ENCODE measurements around the gene MC5R. TPM values are rescaled to one million over a fixed set of nuclear protein-coding genes. Genes with fewer than 3 reads are reported as not detected.
"Not testable (repeated sequence)": the region's sequence is repeated elsewhere in the genome, so short reads cannot be mapped to it uniquely, and the experiment has no call there.

MC5R gene
- total RNA-seq, 1 donor from 2014 or later, result not detected

DNA sequence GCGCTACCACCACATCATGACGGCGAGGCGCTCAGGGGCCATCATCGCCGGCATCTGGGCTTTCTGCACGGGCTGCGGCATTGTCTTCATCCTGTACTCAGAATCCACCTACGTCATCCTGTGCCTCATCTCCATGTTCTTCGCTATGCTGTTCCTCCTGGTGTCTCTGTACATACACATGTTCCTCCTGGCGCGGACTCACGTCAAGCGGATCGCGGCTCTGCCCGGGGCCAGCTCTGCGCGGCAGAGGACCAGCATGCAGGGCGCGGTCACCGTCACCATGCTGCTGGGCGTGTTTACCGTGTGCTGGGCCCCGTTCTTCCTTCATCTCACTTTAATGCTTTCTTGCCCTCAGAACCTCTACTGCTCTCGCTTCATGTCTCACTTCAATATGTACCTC, 2.3 kb downstream of the MC5R start:
- TF ChIP-seq, protein P1, sequence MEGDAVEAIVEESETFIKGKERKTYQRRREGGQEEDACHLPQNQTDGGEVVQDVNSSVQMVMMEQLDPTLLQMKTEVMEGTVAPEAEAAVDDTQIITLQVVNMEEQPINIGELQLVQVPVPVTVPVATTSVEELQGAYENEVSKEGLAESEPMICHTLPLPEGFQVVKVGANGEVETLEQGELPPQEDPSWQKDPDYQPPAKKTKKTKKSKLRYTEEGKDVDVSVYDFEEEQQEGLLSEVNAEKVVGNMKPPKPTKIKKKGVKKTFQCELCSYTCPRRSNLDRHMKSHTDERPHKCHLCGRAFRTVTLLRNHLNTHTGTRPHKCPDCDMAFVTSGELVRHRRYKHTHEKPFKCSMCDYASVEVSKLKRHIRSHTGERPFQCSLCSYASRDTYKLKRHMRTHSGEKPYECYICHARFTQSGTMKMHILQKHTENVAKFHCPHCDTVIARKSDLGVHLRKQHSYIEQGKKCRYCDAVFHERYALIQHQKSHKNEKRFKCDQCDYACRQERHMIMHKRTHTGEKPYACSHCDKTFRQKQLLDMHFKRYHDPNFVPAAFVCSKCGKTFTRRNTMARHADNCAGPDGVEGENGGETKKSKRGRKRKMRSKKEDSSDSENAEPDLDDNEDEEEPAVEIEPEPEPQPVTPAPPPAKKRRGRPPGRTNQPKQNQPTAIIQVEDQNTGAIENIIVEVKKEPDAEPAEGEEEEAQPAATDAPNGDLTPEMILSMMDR (IDR thresholded peaks at IDR 0.05; ENCODE audit: insufficient read depth, low read length, poor library complexity, severe bottlenecking), result no peak
- no peaks in the 10 kb centered on the region for H3K36me3 ChIP-seq (ENCODE audit: control insufficient read depth, insufficient read depth, low read length)
- no peak overlapping the region for H3K4me3 ChIP-seq (ENCODE audit: low read depth, low read length)
- peaks cover 9% of the 10 kb centered on the region for H3K27me3 ChIP-seq (ENCODE audit: control insufficient read depth, insufficient read depth, low read length)
- DNase-seq (ENCODE audit: low read depth), result no peak

DNA sequence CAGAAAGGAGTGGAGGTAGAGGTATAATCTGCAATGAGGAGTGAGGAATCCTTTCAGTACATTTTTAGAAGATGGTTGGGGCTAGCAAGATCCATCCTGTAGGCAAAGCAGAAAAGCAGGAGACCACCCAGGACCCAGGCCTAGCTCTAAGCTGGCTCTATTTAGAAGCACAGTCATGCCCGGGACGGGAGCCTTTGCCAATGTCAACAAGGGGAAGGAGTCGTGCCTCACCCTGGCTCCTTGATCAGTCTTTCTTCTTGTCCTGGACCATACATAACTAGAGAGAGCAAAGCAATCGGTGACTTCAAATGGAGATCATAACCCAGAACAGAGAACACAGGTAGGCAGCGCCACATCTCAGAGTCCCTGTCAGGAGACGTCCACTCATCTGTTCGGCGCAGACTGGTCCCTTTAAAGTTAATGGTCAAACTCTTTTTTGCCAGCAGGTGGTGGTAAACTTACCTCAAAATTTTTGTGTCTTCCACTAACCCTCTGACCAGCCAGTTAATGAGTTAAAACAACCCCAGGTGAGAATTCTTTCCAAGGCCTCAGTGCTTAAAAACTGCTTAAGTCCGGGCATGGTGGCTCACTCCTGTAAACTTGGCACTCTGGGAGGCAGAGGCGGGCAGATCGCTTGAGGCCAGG, 8.0 kb downstream of the MC5R start:
- DNase-seq (ENCODE audit: low read depth), result no peak
- Histone ChIP-seq H3K27me3 (ENCODE audit: control insufficient read depth, insufficient read depth, low read length) (no peaks in the 10 kb centered on the region), H3K36me3 (ENCODE audit: control insufficient read depth, insufficient read depth, low read length) (no peaks in the 10 kb centered on the region), H3K4me3 (ENCODE audit: low read depth, low read length) (no peak overlapping the region)
- TF ChIP-seq, protein P1 (IDR thresholded peaks at IDR 0.05; ENCODE audit: insufficient read depth, low read length, poor library complexity, severe bottlenecking), result no peak

DNA sequence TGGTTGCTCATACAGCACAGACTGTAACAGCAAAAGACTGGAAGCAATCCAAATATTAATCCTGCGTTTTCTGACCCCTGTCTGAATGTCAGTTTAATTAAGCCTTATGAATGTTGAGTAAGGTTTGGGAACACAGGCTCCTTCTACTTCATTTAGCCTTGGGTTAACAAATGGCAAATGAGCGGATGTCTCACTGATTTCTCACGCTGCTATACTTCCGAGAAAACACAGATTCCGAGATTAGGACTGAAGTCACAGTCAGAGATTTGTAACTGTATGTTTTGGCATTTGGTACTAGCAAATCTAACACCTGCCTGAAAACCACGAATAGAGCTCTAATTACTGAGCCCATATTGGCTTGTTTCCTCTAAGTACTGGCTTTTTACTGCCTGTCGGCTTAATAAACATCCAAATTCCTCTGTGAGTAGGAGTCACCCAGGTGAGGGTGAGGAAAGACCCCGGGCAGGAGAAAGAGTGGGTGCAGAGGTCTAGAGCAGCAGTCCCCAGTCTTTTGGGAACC, 10.6 kb downstream of the MC5R start:
- Histone ChIP-seq H3K36me3 (ENCODE audit: control insufficient read depth, insufficient read depth, low read length) (no peaks in the 10 kb centered on the region), H3K27me3 (ENCODE audit: control insufficient read depth, insufficient read depth, low read length) (no peaks in the 10 kb centered on the region), H3K4me3 (ENCODE audit: low read depth, low read length) (no peak overlapping the region)
- DNase-seq (ENCODE audit: low read depth), result no peak
- TF ChIP-seq, protein P1 (IDR thresholded peaks at IDR 0.05; ENCODE audit: insufficient read depth, low read length, poor library complexity, severe bottlenecking), result no peak

DNA sequence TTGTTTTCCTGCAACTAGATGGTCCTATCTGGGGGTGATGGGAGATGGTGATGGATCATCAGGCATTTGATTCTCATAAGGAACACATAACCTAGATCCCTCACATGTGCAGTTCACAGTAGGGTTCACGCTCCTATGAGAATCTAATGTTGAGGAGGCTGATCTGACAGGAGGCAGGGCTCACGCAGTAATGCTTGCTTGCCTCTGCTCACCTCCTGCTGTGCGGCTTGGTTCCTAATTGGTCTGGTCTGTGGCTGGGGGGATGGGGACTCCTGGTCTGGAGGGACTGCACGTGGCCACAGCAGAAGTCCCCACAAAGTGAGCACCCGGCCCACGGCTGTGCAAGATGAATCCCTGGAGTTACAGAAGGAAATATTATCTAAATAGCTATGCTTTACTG, 11.3 kb downstream of the MC5R start:
- TF ChIP-seq, protein P1 (IDR thresholded peaks at IDR 0.05; ENCODE audit: insufficient read depth, low read length, poor library complexity, severe bottlenecking), result no peak
- Histone ChIP-seq H3K36me3 (ENCODE audit: control insufficient read depth, insufficient read depth, low read length) (no peaks in the 10 kb centered on the region), H3K4me3 (ENCODE audit: low read depth, low read length) (no peak overlapping the region), H3K27me3 (ENCODE audit: control insufficient read depth, insufficient read depth, low read length) (no peaks in the 10 kb centered on the region)
- no peak for DNase-seq (ENCODE audit: low read depth)

DNA sequence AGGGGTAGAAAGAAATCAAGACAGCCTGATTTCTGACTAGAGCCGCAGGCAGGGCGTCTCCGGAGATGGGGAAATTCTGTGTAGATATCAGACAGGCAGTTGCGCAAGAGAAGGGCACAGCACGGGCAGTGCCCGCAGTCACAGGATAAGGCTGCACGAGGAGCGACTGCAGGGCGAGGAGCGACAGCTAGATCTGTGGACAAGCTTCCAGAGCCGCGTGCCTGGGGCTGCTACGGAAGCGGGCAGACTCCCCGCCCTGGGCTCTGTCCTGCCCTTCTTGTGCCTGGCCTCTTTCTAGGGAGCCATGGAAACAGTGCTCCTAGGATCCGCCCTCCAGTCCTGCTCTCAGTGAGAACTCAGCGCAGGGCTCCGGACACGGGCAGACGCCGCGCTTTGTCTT, 12.6 kb downstream of the MC5R start:
- TF ChIP-seq, protein P1 (IDR thresholded peaks at IDR 0.05; ENCODE audit: insufficient read depth, low read length, poor library complexity, severe bottlenecking), result no peak
- no peak for DNase-seq (ENCODE audit: low read depth)
- no peaks in the 10 kb centered on the region for H3K27me3 ChIP-seq (ENCODE audit: control insufficient read depth, insufficient read depth, low read length)
- no peaks in the 10 kb centered on the region for H3K36me3 ChIP-seq (ENCODE audit: control insufficient read depth, insufficient read depth, low read length)
- H3K4me3 ChIP-seq (ENCODE audit: low read depth, low read length), result no peak overlapping the region

DNA sequence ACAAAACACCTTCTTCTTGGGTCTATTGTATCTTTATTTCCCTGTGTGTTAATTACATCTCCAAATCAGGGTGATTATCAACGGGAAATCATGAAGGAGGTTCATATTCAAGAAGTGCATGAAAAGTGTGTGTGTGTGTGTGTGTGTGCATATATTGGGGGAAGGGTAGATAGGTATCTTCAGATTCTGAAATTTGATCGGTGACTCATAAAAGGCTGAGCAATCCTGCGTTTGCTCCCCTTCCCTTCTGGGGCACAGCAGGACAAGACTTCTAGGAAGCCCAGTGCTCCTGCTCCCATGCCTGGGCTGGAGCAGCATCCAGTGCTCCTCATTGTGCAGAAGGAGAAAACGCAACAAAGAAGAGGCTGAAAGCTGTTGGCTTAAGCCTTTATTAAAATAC, 25.8 kb downstream of the MC5R start:
- no peak for DNase-seq (ENCODE audit: low read depth)
- TF ChIP-seq, protein P1 (IDR thresholded peaks at IDR 0.05; ENCODE audit: insufficient read depth, low read length, poor library complexity, severe bottlenecking), result no peak
- H3K4me3 ChIP-seq (ENCODE audit: low read depth, low read length), result no peak overlapping the region
- no peaks in the 10 kb centered on the region for H3K36me3 ChIP-seq (ENCODE audit: control insufficient read depth, insufficient read depth, low read length)
- no peaks in the 10 kb centered on the region for H3K27me3 ChIP-seq (ENCODE audit: control insufficient read depth, insufficient read depth, low read length)

DNA sequence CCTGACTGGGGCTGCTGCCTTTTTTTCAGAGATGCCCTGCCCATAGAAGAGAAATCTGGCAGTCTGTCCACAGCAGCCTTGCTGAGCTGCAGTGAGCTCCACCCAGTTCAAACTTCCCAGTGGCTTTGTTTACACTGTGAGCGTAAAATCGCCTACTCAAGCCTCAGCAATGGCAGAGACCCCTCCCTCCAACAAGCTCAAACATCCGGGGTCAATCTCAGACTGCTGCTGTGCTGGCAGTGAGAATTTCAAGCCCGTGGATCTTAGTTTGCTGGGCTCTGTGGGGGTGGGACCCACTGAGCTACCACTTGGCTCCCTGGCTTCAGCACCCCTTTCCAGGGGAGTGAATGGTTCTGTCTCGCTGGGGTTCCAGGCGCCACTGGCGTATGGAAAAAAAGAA, 38.9 kb downstream of the MC5R start:
- H3K4me3 ChIP-seq (ENCODE audit: low read depth, low read length); H3K36me3 ChIP-seq (ENCODE audit: control insufficient read depth, insufficient read depth, low read length); H3K27me3 ChIP-seq (ENCODE audit: control insufficient read depth, insufficient read depth, low read length); DNase-seq (ENCODE audit: low read depth): not testable (repeated sequence)
